ENCODE data around the gene HSD11B2. TPM values are rescaled to one million over a fixed set of nuclear protein-coding genes. Genes with fewer than 3 reads are reported as not detected.

HSD11B2 gene
- total RNA-seq, 3 donors from 2014 or later (not counting 1 experiment from before 2014, with no cell fraction given) = not detected

DNA sequence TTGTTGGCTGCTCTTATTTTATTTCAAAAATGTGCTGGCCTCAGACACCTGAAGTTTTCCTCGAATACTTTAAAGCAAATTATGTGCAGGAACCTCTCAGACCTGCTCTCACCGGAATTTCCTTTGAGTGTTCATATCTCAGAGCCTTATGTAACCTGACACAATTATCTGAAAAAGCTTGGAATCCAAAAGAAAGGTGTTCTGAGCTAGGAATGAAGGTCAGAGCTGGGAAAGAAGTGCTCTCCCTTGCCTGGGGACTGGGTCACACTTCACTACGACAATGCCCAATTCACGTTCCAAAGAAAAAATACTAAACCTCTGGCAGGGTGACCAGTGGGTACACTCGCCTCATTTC is 6.7 kb upstream of the HSD11B2 start:
- H3K27me3 Mint-ChIP-seq (ENCODE audit: low read depth in 2 of 2) = peaks cover 28 to 38% of the 10 kb centered on the region in 2 donors
- H3K9me3 ChIP-seq (ENCODE audit: control insufficient read depth, insufficient read depth, low read length) = no peaks in the 10 kb centered on the region
- DNase-seq (no peak), ATAC-seq (no peak)
- no peak overlapping the region for H3K4me3 Mint-ChIP-seq
- H3K4me1 ChIP-seq (ENCODE audit: control insufficient read depth, insufficient read depth, low read length) = no peaks in the 10 kb centered on the region
- no peak overlapping the region for H3K27ac ChIP-seq (ENCODE audit: low read length)
- no peaks in the 10 kb centered on the region for H3K4me1 Mint-ChIP-seq
- H3K27me3 ChIP-seq (ENCODE audit: control insufficient read depth, insufficient read depth, low read length) = peaks cover 14% of the 10 kb centered on the region
- H3K9me3 Mint-ChIP-seq = no peaks in the 10 kb centered on the region
- H3K27ac Mint-ChIP-seq = no peak overlapping the region
- no peaks in the 10 kb centered on the region for H3K36me3 ChIP-seq (ENCODE audit: control insufficient read depth, insufficient read depth, low read length)
- H3K4me3 ChIP-seq (ENCODE audit: low read length) = no peak overlapping the region
- 80% methylated on average over 5 of the region's 5 CpGs for WGBS (ENCODE audit: insufficient coverage)
- H3K36me3 Mint-ChIP-seq = no peaks in the 10 kb centered on the region
- intact Hi-C loops (cut with micrococcal nuclease) = no loop called here
- TF ChIP-seq, protein P1, sequence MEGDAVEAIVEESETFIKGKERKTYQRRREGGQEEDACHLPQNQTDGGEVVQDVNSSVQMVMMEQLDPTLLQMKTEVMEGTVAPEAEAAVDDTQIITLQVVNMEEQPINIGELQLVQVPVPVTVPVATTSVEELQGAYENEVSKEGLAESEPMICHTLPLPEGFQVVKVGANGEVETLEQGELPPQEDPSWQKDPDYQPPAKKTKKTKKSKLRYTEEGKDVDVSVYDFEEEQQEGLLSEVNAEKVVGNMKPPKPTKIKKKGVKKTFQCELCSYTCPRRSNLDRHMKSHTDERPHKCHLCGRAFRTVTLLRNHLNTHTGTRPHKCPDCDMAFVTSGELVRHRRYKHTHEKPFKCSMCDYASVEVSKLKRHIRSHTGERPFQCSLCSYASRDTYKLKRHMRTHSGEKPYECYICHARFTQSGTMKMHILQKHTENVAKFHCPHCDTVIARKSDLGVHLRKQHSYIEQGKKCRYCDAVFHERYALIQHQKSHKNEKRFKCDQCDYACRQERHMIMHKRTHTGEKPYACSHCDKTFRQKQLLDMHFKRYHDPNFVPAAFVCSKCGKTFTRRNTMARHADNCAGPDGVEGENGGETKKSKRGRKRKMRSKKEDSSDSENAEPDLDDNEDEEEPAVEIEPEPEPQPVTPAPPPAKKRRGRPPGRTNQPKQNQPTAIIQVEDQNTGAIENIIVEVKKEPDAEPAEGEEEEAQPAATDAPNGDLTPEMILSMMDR (IDR thresholded peaks at IDR 0.05) = no peak

DNA sequence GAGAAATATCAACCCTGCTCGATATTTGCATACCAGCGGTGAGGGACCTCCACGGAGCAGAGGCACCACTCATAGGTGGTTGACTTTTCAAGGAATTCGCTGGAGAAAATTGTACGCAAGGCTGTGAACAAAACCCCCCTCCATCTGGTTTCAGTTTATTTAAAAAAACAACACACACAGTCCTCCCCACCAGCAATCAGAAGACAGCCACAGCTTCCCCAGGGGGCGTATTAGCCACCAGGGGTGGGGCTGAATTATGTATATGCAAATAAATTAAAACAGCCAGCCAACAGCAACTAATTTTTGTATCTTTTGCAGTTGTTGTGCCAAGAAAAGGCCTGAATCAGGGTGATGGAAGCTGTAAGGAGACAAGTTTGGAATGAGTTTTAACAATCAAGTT is 5.9 kb upstream of the HSD11B2 start:
- no peak for DNase-seq
- no peaks in the 10 kb centered on the region for H3K4me1 Mint-ChIP-seq
- Histone ChIP-seq H3K4me1 (ENCODE audit: control insufficient read depth, insufficient read depth, low read length) (peaks cover under 1% of the 10 kb centered on the region), H3K9me3 (ENCODE audit: control insufficient read depth, insufficient read depth, low read length) (no peaks in the 10 kb centered on the region), H3K36me3 (ENCODE audit: control insufficient read depth, insufficient read depth, low read length) (no peaks in the 10 kb centered on the region), H3K27me3 (ENCODE audit: control insufficient read depth, insufficient read depth, low read length) (peaks cover 22% of the 10 kb centered on the region), H3K4me3 (ENCODE audit: low read length) (no peak overlapping the region), H3K27ac (ENCODE audit: low read length) (no peak overlapping the region)
- 81% methylated on average over 5 of the region's 6 CpGs for WGBS (ENCODE audit: insufficient coverage)
- TF ChIP-seq, protein P1 (IDR thresholded peaks at IDR 0.05) = no peak
- intact Hi-C loops (cut with micrococcal nuclease) = loop anchor here (5.0 kb wide), 1 partner anchor 42 kb away; no protein-coding TSS in a partner anchor
- no peaks in the 10 kb centered on the region for H3K9me3 Mint-ChIP-seq
- no peak for ATAC-seq
- no peak overlapping the region for H3K4me3 Mint-ChIP-seq
- no peaks in the 10 kb centered on the region for H3K36me3 Mint-ChIP-seq
- no peak overlapping the region for H3K27ac Mint-ChIP-seq
- peaks cover 26 to 37% of the 10 kb centered on the region in 2 donors for H3K27me3 Mint-ChIP-seq (ENCODE audit: low read depth in 2 of 2)

DNA sequence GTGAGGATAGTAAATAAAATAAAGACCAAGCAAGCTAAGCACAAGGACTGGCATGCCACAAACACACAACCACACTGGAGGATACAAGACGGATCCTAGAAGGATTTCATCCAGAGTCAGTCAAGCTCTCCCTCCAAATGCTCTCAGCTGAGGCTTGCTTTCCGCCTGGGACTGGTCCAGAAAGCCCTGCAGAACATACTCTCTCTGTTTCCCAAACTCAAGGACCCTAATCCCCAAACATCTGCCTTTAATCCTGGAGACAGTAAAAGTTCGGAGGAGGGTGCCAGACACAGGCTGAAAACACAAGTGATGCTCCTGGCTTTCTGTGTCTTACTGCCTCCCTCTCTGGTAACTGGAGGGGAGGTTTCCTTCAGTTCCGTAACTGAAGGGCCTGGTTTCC is 5.3 kb upstream of the HSD11B2 start:
- Mint-ChIP-seq H3K9me3 (no peaks in the 10 kb centered on the region), H3K36me3 (no peaks in the 10 kb centered on the region), H3K4me1 (peaks cover 5% of the 10 kb centered on the region in 2 donors), H3K27ac (no peak overlapping the region), H3K4me3 (no peak overlapping the region), H3K27me3 (ENCODE audit: low read depth in 2 of 2) (peaks cover 30 to 37% of the 10 kb centered on the region in 2 donors)
- H3K27me3 ChIP-seq (ENCODE audit: control insufficient read depth, insufficient read depth, low read length) = peaks cover 25% of the 10 kb centered on the region
- DNase-seq (no peak), ATAC-seq (no peak)
- no peaks in the 10 kb centered on the region for H3K36me3 ChIP-seq (ENCODE audit: control insufficient read depth, insufficient read depth, low read length)
- H3K4me3 ChIP-seq (ENCODE audit: low read length) = no peak overlapping the region
- no peak overlapping the region for H3K27ac ChIP-seq (ENCODE audit: low read length)
- H3K4me1 ChIP-seq (ENCODE audit: control insufficient read depth, insufficient read depth, low read length) = peaks cover 6% of the 10 kb centered on the region
- intact Hi-C loops (cut with micrococcal nuclease) = loop anchor here (5.0 kb wide), 1 partner anchor 42 kb away; no protein-coding TSS in a partner anchor
- TF ChIP-seq, protein P1 (IDR thresholded peaks at IDR 0.05) = no peak
- WGBS (ENCODE audit: insufficient coverage) = 93% methylated on average over 4 of the region's 4 CpGs
- no peaks in the 10 kb centered on the region for H3K9me3 ChIP-seq (ENCODE audit: control insufficient read depth, insufficient read depth, low read length)

DNA sequence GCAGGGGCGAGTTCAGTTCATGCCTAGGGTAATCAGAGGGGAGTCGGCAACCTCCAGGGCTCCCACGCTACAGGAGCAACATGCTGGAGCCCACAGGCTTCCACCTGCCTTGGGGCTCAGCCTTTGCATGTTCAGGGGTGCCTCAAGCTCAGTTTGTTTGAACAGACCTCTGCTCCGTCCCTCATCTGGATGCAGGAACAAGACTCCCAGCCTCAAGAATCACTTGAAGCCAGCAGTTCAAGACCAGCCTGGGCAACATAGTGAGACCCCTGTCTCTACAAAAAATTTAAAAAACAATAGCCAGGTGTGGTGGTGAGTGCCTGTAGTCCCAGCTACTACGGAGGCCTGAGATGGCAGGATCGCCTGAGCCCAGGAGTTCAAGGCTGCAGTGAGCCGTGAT is 4.9 kb upstream of the HSD11B2 start:
- peaks cover 6% of the 10 kb centered on the region for H3K4me1 ChIP-seq (ENCODE audit: control insufficient read depth, insufficient read depth, low read length)
- no peak overlapping the region for H3K27ac Mint-ChIP-seq
- DNase-seq (no peak), ATAC-seq (no peak)
- H3K4me1 Mint-ChIP-seq = peaks cover 5% of the 10 kb centered on the region in 2 donors
- H3K36me3 Mint-ChIP-seq = no peaks in the 10 kb centered on the region
- TF ChIP-seq, protein P1 (IDR thresholded peaks at IDR 0.05) = no peak
- H3K36me3 ChIP-seq (ENCODE audit: control insufficient read depth, insufficient read depth, low read length) = no peaks in the 10 kb centered on the region
- no peak overlapping the region for H3K27ac ChIP-seq (ENCODE audit: low read length)
- H3K9me3 Mint-ChIP-seq = no peaks in the 10 kb centered on the region
- H3K9me3 ChIP-seq (ENCODE audit: control insufficient read depth, insufficient read depth, low read length) = no peaks in the 10 kb centered on the region
- intact Hi-C loops (cut with micrococcal nuclease) = loop anchor here (5.0 kb wide), 1 partner anchor 41 kb away; no protein-coding TSS in a partner anchor
- peaks cover 25% of the 10 kb centered on the region for H3K27me3 ChIP-seq (ENCODE audit: control insufficient read depth, insufficient read depth, low read length)
- 85% methylated on average over 6 of the region's 7 CpGs for WGBS (ENCODE audit: insufficient coverage)
- no peak overlapping the region for H3K4me3 ChIP-seq (ENCODE audit: low read length)
- peaks cover 30 to 37% of the 10 kb centered on the region in 2 donors for H3K27me3 Mint-ChIP-seq (ENCODE audit: low read depth in 2 of 2)
- no peak overlapping the region for H3K4me3 Mint-ChIP-seq

Measured in natural killer cell (primary cell).